Peyer's patch (tissue), 4 donors: ENCODE measurements around the gene CORO7.

Experiments
- CTCF ChIP-seq, 6 experiments: fragments of 450-650 bp in 4 of 6; fragments of 200-600 bp in 2 of 6; sonication (generic) in 1 of 6; IDR thresholded peaks; one replicate each; pipeline ENCODE4 v1.5.1; 2017 to 2019; ENCODE audit warnings: antibody characterized with exemption in 6 of 6, mild to moderate bottlenecking in 3 of 6, moderate library complexity in 1 of 6
- POLR2A ChIP-seq, 2 donors: fragments of 450-650 bp; IDR thresholded peaks; one replicate each; pipeline ENCODE4 v1.5.1; 2017; ENCODE audit warnings: antibody characterized with exemption in 2 of 2, mild to moderate bottlenecking in 2 of 2, moderate library complexity in 2 of 2

DNA sequence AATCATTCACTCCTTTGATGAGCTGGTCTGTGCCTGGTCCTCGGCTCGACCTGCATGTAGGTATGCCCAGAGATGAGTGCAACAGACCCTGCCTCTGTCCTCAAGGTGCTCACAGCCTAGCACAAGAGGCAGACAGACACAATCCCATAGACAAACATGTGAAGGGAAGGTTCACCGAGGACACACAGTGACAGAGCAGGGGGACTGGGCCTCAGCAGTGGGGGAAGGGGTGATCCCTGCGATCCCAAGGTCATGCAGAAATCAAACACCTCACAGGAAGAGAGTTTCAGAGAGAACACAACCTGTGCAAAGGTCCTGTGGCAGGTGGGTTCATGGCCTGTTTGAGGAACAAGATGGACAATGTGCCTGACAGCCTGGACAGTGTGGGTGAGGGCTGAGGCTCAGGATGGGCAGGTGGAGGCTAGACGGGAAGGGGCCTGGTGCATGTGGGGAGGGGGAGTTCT is 49.0 kb downstream of the CORO7 start:
- TF ChIP-seq CTCF (IDR thresholded peaks at IDR 0.05) (no peak), POLR2A (IDR thresholded peaks at IDR 0.05) (no peak)
